Astrocyte of the cerebellum (primary cell): ENCODE data around the gene FAM156A.
"Not testable (repeated sequence)": the region's sequence is repeated elsewhere in the genome, so short reads cannot be mapped to it uniquely, and the experiment has no call there.

ENCODE experiments used
- DNase-seq: peaks from one replicate; pipeline ENCODE4 v3.0.0-alpha.2; 2011; ENCODE audit warnings: low read depth
- H3K4me3 ChIP-seq: 2 replicates; pipeline ENCODE4 v1.5.1; 2011; ENCODE audit warnings: mild to moderate bottlenecking, low read depth, low read length, moderate library complexity
- CTCF ChIP-seq: IDR thresholded peaks from 2 replicates; pipeline ENCODE4 v1.5.1; 2012; ENCODE audit warnings: low read length, low read depth, moderate library complexity, mild to moderate bottlenecking; ENCODE audit errors: missing control alignments
- in situ Hi-C: cut with HindIII; loops from 2 replicates; pipeline ENCODE4 v1.10.0; 2017; ENCODE audit warnings: low sequenced_read_pairs

The FAM156A gene

GRCh38 chrX:52958113-52958959 is at the start of gene FAM156A:
TSS of gene FAM156A (minus strand) at chrX:52958518. CDS start at chrX:52948588, 9,930 bp downstream.
- H3K4me3 ChIP-seq, DNase-seq, in situ Hi-C loops: not testable (repeated sequence)

- no peak for DNase-seq
- in situ Hi-C loops, result no loop called here
- TF ChIP-seq CTCF, result no peak
- H3K4me3 ChIP-seq, result no peak overlapping the region
Observed at GRCh38 chrX:53005327-53005726, 47.0 kb upstream of the FAM156A start.

GRCh38 chrX:53004811-53005210 is 46.5 kb upstream of the FAM156A start:
- no peak overlapping the region for H3K4me3 ChIP-seq
- in situ Hi-C loops, result no loop called here
- no peak for DNase-seq
- TF ChIP-seq CTCF, result no peak

GRCh38 chrX:53004038-53004437 is 45.7 kb upstream of the FAM156A start:
- no peak overlapping the region for H3K4me3 ChIP-seq
- in situ Hi-C loops, result no loop called here
- no peak for TF ChIP-seq CTCF
- DNase-seq, result no peak

- DNase-seq, result no peak
- H3K4me3 ChIP-seq, result no peak overlapping the region
- no peak for TF ChIP-seq CTCF
- in situ Hi-C loops, result no loop called here
Observed at GRCh38 chrX:53003111-53003510, 44.8 kb upstream of the FAM156A start.

GRCh38 chrX:53001958-53002357 is 43.6 kb upstream of the FAM156A start:
- no peak for TF ChIP-seq CTCF
- no peak for DNase-seq
- no peak overlapping the region for H3K4me3 ChIP-seq
- in situ Hi-C loops, result no loop called here

- in situ Hi-C loops, result no loop called here
- DNase-seq, result no peak
- H3K4me3 ChIP-seq, result no peak overlapping the region
- no peak for TF ChIP-seq CTCF
Observed at GRCh38 chrX:53000447-53001135, 42.3 kb upstream of the FAM156A start.
